Smooth muscle cell (in vitro differentiated cells): ENCODE measurements around the gene CCL28. TPM values are rescaled to one million over a fixed set of nuclear protein-coding genes. Genes with fewer than 3 reads are reported as not detected.

Experiments used
- DNase-seq: peaks from one replicate; lab custom pipeline; 2025; ENCODE audit not compliant: unreplicated experiment; lab: John Stamatoyannopoulos, UW
- H2AFZ ChIP-seq: fragments of 200-600 bp; sonication (generic); 2 replicates; pipeline ENCODE4 v1.6.0; 2016; ENCODE audit warnings: antibody characterized with exemption, low read depth, mild to moderate bottlenecking
- H3F3A ChIP-seq: fragments of 200-600 bp; sonication (generic); 2 replicates; pipeline ENCODE4 v1.6.0; 2017; ENCODE audit warnings: antibody characterized with exemption, low read depth
- H3K27ac ChIP-seq: fragments of 200-600 bp; sonication (generic); 2 replicates; pipeline ENCODE4 v1.5.1; 2016; ENCODE audit warnings: low read depth, mild to moderate bottlenecking
- H3K27me3 ChIP-seq: fragments of 200-600 bp; sonication (generic); 2 replicates; pipeline ENCODE4 v1.6.1; 2016; ENCODE audit warnings: low read depth, mild to moderate bottlenecking
- H3K36me3 ChIP-seq: fragments of 200-600 bp; sonication (generic); 2 replicates; pipeline ENCODE4 v1.5.1; 2016; ENCODE audit warnings: low read depth
- H3K4me1 ChIP-seq: fragments of 200-600 bp; sonication (generic); 2 replicates; pipeline ENCODE4 v1.5.1; 2016; ENCODE audit warnings: low read depth
- H3K4me2 ChIP-seq: fragments of 200-600 bp; sonication (generic); 2 replicates; pipeline ENCODE4 v1.6.0; 2016; ENCODE audit warnings: mild to moderate bottlenecking
- H3K4me3 ChIP-seq: fragments of 200-600 bp; sonication (generic); 2 replicates; pipeline ENCODE4 v1.5.1; 2016; ENCODE audit warnings: mild to moderate bottlenecking
- H3K79me2 ChIP-seq: fragments of 200-600 bp; sonication (generic); 2 replicates; pipeline ENCODE4 v1.6.0; 2016; ENCODE audit warnings: low read depth, mild to moderate bottlenecking
- H3K9ac ChIP-seq: fragments of 200-600 bp; sonication (generic); 2 replicates; pipeline ENCODE4 v1.6.0; 2016; ENCODE audit warnings: low read depth
- H3K9me3 ChIP-seq: fragments of 200-600 bp; sonication (generic); replicated peaks from 2 replicates; pipeline ENCODE4 v1.5.1; 2016; ENCODE audit warnings: low read depth
- H4K20me1 ChIP-seq: fragments of 200-600 bp; sonication (generic); 2 replicates; pipeline ENCODE4 v1.6.0; 2016; ENCODE audit warnings: low read depth
- WGBS: methylation state at CpG from one replicate; pipeline ENCODE4 v1.1.7; 2016; ENCODE audit warnings: low lambda C conversion rate; 5-methylcytosine and 5-hydroxymethylcytosine counted together
- polyA plus RNA-seq: library from polyadenylated mRNA; unstranded; fragments of >200 nt; fragmentation: Nextera tagmentation; extraction: Ambion mirVana; gene quantifications from 2 replicates; pipeline ENCODE4 v1.2.1, GENCODE V29; 2016
- total RNA-seq: library from RNA; depleted of rRNA; stranded (reverse); fragments of >200 nt; gene quantifications from 2 replicates; pipeline ENCODE4 v1.2.3, GENCODE V29; 2014
- TF ChIP-seq, protein P1 (sequence below): fragments of 200-600 bp; sonication (generic); IDR thresholded peaks from 2 replicates; pipeline ENCODE4 v1.5.1; 2017; ENCODE audit warnings: borderline replicate concordance, mild to moderate bottlenecking, antibody characterized with exemption; ENCODE audit not compliant: insufficient read depth, poor library complexity, severe bottlenecking

CCL28 gene
- total and polyA plus RNA-seq, 2 experiments from 2014 or later: 0.22 TPM; not detected in 1

- no peaks in the 10 kb centered on the region for H3K27me3 ChIP-seq
- H2AFZ ChIP-seq: no peak overlapping the region
- H4K20me1 ChIP-seq: no peaks in the 10 kb centered on the region
- no peaks in the 10 kb centered on the region for H3K36me3 ChIP-seq
- H3K27ac ChIP-seq: no peak overlapping the region
- no peaks in the 10 kb centered on the region for H3K9me3 ChIP-seq
- WGBS: 47% methylated on average over 1 of the region's 1 CpG
- no peaks in the 10 kb centered on the region for H3K4me1 ChIP-seq
- no peak overlapping the region for H3K4me2 ChIP-seq
- DNase-seq: no peak
- H3F3A ChIP-seq: no peaks in the 10 kb centered on the region
- no peak overlapping the region for H3K9ac ChIP-seq
- H3K79me2 ChIP-seq: no peaks in the 10 kb centered on the region
- no peak overlapping the region for H3K4me3 ChIP-seq
- TF ChIP-seq, protein P1, sequence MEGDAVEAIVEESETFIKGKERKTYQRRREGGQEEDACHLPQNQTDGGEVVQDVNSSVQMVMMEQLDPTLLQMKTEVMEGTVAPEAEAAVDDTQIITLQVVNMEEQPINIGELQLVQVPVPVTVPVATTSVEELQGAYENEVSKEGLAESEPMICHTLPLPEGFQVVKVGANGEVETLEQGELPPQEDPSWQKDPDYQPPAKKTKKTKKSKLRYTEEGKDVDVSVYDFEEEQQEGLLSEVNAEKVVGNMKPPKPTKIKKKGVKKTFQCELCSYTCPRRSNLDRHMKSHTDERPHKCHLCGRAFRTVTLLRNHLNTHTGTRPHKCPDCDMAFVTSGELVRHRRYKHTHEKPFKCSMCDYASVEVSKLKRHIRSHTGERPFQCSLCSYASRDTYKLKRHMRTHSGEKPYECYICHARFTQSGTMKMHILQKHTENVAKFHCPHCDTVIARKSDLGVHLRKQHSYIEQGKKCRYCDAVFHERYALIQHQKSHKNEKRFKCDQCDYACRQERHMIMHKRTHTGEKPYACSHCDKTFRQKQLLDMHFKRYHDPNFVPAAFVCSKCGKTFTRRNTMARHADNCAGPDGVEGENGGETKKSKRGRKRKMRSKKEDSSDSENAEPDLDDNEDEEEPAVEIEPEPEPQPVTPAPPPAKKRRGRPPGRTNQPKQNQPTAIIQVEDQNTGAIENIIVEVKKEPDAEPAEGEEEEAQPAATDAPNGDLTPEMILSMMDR: no peak
Observed at GRCh38 chr5:43401827-43402226, 10.4 kb downstream of the CCL28 start.

GRCh38 chr5:43400082-43400481 lies 12.1 kb downstream of the CCL28 start:
- Histone ChIP-seq H4K20me1 (no peaks in the 10 kb centered on the region), H3K4me1 (no peaks in the 10 kb centered on the region), H2AFZ (no peak overlapping the region), H3K79me2 (no peaks in the 10 kb centered on the region), H3F3A (no peaks in the 10 kb centered on the region), H3K9me3 (no peaks in the 10 kb centered on the region), H3K4me3 (no peak overlapping the region), H3K36me3 (no peaks in the 10 kb centered on the region), H3K27ac (no peak overlapping the region), H3K4me2 (no peak overlapping the region), H3K27me3 (no peaks in the 10 kb centered on the region), H3K9ac (no peak overlapping the region)
- DNase-seq: no peak
- TF ChIP-seq, protein P1: no peak
- WGBS: 89% methylated on average over 3 of the region's 3 CpGs

- peak overlapping the region; percentile 42 for H3K4me3 ChIP-seq
- H3K27ac ChIP-seq: no peak overlapping the region
- peak overlapping the region; percentile 82 for H3K4me2 ChIP-seq
- H3K79me2 ChIP-seq: no peaks in the 10 kb centered on the region
- DNase-seq: no peak
- H4K20me1 ChIP-seq: no peaks in the 10 kb centered on the region
- H3F3A ChIP-seq: no peaks in the 10 kb centered on the region
- peak overlapping the region; percentile 51 for H2AFZ ChIP-seq
- 65% methylated on average over 53 of the region's 53 CpGs for WGBS
- no peaks in the 10 kb centered on the region for H3K36me3 ChIP-seq
- no peak overlapping the region for H3K9ac ChIP-seq
- TF ChIP-seq, protein P1: no peak
- H3K27me3 ChIP-seq: no peaks in the 10 kb centered on the region
- H3K4me1 ChIP-seq: no peaks in the 10 kb centered on the region
- no peaks in the 10 kb centered on the region for H3K9me3 ChIP-seq
Observed at GRCh38 chr5:43396762-43397304, 15.4 kb downstream of the CCL28 start.

GRCh38 chr5:43390471-43390870 lies 21.7 kb downstream of the CCL28 start:
- no peaks in the 10 kb centered on the region for H3K36me3 ChIP-seq
- no peak for DNase-seq
- no peak overlapping the region for H3K27ac ChIP-seq
- no peak overlapping the region for H3K4me3 ChIP-seq
- TF ChIP-seq, protein P1: no peak
- 87% methylated on average over 1 of the region's 1 CpG for WGBS
- no peaks in the 10 kb centered on the region for H3K27me3 ChIP-seq
- no peaks in the 10 kb centered on the region for H3K4me1 ChIP-seq
- no peaks in the 10 kb centered on the region for H4K20me1 ChIP-seq
- no peak overlapping the region for H3K4me2 ChIP-seq
- no peaks in the 10 kb centered on the region for H3F3A ChIP-seq
- H3K9ac ChIP-seq: no peak overlapping the region
- no peaks in the 10 kb centered on the region for H3K9me3 ChIP-seq
- no peaks in the 10 kb centered on the region for H3K79me2 ChIP-seq
- no peak overlapping the region for H2AFZ ChIP-seq
